Right lung (tissue), 5 donors: ENCODE measurements around the gene PDGFRA. TPM values are rescaled to one million over a fixed set of nuclear protein-coding genes. Genes with fewer than 3 reads are reported as not detected.
A peak's percentile ranks its signal among the peaks of the same experiment; 100 is the strongest.
"Not testable (repeated sequence)": the region's sequence is repeated elsewhere in the genome, so short reads cannot be mapped to it uniquely, and the experiment has no call there.

Experiments
- DNase-seq, 2 donors: peaks; one replicate each; pipeline ENCODE4 v3.0.0-alpha.2; 2013
- polyA plus RNA-seq, 5 donors: library from polyadenylated mRNA; unstranded; fragments of 120-200 nt; gene quantifications; one replicate each; pipeline versions ENCODE4 v1.2.1 to v1.2.3, GENCODE V29; 2013; ENCODE audit warnings: inconsistent platforms in 1 of 5, low replicate concordance in 1 of 5; ENCODE audit not compliant: insufficient read length in 5 of 5, insufficient read depth in 1 of 5

Gene PDGFRA
- polyA plus RNA-seq, 5 donors = 70.5 to 149 (median 125) TPM

DNA sequence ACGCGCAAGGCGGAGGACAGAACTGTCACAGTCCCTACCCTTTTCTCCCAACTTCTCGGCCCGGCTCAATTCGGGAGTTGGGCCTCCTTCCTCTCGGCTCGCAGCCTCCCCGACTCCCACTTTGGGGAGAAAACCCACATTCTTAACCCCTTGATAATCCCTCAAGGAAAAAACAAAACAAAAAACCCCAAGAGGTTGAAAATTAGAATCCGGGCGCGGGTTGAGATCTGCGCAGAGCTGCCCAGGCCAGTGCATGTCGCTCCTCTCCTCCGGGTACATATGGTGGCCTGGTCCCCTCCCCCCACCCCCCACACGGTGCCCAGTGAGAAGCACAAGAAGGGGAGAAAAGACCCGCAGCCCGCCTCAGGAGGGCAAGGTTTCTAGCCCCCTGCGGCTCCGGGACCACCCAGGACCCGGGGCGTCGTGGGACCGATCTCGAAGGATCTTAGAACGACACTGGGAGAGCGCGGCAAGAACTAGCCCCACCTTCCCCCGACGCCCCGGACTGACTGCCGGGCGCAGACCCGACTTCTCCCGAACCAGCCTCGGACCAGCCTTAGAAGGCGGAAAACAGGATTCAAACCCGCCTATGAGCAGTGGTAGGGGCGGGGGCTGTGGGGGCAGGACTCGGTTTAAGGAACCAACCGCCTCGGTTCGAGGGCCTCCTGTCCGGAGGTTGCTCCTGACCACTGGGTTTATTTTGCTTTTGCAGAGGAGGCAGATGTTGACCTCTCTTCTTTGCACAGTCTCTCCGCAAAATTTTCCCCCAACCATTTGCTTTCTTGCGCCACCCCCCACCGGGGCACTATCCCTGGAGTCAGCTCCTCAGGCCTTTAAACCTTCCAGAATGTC lies 2.5 kb upstream of the PDGFRA start:
- DNase-seq = peak; percentile 57 to 74

DNA sequence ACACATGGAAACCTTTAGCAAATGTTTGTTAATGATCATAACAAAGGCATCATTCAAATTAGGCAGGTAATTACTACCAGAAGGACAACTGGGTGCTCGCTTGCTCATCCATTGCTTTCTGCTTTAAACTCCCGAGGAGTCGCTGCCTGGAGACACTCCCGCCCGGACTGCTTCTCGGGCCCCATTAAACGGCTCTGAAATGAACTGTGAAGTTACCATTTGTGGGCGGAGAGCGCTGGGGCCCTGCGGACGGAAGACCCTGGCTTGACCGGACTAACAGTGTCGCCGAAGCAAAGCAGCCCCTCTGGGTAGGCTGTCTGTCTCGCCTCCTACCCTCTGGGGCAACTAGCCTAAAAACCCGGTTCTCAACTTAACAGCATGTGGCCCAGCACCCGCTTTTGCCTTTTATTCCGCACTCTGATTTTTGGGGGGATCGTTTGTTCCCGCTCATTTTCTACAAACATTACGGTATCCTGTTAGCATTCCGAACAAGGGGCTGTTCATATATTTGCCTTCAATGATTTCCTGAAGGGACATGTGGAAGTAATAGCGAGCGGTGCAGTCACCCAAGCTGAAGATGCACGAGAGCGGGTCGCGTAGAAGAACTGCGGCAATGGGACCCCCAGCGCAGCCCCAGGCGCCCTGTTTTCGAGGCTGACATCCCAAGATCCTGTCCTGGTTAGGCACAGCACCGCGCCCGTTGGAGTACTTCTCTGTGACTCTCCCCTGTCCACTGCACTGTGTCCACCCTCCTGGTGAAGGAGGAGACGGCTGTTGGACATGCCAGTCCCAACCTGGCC lies 1.6 kb upstream of the PDGFRA start:
- DNase-seq = peak; percentile 78 to 82

DNA sequence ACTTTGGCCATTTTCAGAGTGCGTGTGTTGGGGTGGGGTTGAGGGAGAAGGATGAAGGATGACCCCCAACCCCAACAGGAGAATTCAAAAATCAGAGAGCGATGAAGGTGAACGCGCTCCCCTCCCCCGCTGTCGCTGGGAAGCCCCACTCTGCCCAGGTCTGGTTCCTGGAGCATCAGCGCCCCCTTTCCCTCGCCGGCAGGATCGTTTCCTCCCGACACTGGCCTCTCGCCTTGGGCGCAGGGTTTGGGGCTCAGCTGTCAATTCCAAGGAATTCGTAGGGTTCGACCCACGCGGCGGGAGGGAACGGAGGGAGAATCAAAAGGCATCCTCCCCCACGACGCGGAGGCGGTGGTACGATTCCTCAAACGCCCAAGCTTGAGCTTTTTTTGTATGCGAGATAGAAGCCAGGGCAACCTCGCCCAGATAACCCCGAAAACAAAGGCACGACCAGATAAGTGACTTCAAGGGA lies 1.0 kb upstream of the PDGFRA start:
- peak; percentile 81 to 84 for DNase-seq

DNA sequence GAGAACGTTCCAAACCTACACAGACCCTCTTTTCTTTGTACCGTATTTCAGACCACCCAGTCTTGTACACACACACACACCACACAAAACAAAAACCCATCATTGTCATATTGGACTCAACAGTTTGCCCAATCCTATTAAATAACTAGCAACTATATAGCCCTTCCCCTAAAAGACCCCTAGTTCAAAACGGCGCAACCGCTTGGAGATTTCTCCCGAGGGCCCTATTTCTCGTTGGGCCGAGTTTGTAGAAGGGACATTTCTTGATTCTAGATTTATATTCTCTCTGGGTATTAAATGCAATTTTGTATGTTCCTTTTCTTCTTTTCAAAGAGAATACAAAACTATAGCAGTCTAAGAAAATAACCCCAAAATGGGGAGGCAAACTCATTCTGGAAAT lies 547 bp upstream of the PDGFRA start:
- no peak for DNase-seq

DNA sequence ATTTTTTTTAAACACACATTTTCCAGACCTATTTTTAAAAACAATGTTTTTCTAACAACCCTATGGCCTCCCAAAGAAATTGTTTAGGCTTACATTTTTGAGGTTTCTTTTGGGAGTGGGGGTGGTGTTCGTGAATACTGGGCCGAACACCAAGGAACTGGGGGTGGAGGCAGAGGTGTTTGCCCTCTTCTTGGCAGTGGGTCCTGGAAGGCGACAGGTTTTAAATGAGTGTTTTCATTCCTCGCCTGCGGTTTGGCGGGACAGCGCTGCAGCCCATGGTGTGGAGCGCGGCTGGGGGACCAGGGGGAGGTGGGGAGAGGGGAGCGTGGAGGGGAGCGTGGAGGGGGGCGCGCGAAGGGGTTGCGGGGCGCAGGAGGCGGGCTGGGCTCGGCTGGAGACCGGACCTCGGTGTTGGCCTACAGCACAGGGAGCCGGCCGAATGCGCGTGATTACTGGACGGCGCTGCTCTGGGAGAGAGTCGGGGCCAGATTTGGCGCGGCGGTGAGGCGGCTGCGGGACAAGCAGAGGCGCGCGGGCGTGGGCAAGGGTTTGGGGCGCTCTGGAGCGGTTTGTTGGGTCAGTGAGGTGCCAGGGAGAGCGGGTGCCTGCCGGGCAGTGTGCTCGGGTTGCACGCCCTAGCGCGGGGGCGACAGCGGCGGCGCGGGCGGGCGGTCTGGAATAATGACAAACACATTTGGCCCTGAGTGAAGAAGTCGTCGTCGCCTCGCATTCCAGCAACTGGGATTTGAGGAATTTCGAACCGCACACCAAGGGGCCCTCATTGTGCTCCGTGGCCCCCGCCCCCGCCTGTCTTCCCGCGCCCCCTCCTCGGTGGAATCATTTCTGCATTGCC lies 764 bp downstream of the PDGFRA start:
- DNase-seq = peak; percentile 7 to 16

DNA sequence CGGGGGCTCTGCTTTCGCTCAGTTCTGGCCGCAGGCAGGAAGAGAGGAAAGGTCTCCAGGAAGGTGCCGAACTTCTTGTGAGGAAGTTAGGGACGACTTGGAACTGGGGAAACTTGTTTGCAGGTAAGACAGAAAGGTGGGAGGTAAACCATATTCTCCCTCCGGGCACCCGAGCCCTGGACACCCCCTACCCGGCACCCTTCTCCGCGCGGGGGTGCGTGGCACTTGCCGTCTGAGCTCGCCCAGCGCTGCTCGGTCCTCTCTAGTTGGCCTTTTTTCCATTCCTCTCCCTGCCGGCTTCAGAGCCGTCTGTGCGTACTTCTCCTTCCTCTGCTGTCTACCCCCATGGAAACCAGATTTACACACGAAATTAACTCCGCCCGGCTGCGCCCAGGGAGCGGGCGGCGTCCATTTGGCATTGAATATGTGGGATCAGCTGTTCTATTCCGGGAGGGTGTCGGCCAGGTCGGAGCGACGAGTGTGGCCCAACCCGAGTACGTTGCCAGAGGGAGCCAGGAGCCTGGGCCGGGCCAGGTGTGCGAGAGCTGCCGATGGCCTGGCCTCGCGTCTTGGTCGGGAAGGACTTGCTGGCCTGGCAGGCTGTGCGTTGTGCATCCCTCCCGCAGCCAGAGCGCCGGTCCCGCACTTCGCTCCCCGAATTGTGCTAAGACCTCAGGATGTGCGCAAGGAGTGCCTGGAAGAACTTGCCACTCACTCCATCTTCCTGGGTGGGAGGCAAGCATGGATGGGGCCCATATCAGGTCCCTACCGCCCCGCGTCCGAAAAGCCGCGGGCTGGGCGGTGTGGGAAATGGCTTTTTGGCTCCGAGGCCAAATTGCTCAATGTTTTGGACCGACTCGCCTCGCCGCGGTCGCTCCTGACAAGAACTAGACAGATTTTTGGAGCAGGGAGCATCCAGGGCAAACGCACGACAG lies 1.7 kb downstream of the PDGFRA start:
- DNase-seq = peak; percentile 74 to 75

DNA sequence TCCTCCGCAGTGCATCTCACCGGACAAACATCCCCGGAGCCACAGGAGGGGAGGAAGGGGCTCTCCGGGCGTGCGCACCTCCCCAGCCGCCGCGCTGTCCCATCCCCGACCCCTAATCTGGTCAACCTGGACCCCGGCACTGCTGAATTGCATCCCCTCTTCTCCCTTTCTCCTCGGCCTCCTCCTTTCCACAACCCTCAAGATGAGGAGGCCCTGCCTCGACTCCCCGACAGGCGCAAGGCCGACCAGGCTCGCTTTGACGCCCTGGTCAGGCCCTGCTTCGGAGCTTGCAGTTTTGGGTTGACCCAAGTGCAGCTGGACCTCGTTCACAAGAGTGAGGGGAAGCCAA lies 2.3 kb downstream of the PDGFRA start:
- no peak for DNase-seq

DNA sequence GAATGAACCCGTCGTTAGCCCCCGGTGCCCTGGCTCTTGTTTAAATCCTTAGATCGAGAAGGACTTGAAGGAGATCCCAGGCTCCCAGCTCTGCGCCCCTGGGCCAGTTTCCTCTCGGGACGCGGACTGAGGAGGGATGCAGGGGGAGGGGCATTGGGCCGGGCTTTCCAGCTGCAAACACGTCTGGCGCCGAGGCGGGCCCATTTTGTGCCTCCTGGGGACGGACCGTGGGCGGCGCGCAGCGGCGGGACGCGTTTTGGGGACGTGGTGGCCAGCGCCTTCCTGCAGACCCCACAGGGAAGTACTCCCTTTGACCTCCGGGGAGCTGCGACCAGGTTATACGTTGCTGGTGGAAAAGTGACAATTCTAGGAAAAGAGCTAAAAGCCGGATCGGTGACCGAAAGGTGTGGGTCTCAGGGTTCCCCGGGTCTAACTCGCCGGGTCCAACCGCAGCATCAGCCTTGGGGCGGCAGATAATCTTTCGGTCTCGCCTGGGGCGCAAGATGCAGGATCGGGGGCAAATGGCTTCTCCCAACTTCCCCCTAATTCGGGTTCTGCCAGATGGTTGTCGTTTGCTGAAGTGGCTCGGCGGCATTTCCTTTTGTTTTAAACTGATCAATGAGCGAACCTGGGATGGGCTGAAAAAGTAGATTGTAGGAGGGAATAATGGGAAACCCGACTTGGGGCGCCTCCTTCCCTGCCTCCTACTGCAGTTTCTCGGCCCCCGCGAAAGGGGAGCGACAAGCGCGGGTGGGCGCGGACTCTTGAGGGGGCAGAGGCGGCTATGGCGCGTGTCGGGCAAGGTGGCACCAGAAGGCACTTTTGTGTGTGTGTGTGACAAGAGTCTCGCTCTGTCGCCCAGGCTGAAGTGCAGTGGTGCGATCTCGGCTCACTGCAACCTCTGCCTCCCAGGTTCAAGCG lies 2.9 kb downstream of the PDGFRA start:
- peak; percentile 70 for DNase-seq

DNA sequence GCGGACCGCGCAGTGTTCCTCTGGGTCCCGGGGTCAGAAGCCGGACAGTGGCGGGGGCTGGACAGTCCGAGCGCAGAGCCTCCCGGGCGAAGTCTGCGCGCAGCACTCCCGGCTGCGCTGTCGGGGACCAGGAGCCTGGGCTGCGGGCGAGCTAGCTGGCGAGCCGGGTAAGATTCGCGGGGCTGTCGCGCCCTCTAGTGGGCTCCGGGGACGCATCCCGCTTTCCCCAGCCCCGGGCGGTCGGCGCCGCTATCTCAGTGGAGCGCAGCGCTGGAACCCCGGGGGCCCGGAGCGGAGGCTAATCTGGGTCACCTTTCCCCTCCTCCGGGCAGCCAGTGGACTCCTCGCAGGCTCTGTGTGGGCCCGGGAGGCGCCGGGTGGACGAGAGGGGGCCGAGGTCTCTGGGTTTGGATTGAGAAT lies 4.2 kb downstream of the PDGFRA start:
- peak; percentile 84 to 85 for DNase-seq

DNA sequence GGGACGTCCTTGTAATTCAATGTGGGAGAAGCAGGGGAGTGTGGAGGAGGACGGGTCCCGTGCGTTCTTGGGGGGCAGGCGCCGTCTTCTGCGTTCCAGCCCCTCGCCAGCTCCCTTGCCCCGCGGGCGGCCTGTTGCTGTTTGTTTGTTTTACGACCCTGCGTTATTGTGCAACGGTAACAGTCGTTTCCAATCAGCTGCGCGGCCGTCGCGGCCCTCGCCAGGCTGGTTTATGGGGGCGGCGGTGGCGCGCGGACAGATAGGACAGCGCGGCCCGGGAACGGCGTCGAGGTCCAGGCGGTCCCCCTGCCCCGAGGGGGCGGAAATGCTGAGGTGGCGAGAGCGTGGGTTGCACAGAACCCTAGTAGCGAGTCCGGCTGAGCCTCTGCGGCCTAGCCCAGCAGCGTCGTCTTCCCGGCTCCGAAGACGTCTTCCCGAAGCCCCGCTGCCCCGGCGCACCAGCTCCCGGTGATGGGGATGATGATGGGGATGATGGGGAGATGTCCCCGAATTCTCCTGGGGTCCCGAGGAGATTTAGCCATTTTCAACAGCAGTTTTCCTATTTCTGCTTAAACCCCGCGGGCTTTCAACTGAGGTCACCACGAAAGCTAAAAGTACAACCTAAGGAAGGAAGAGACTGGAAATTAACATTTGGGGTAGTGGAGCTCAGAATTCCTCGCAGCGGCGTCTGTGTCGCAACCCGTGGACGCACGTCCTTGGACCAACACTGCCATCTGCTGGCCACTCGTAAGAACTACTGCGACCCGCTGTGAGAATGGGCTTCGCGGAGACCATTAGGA lies 4.8 kb downstream of the PDGFRA start:
- peak; percentile 74 to 83 for DNase-seq

DNA sequence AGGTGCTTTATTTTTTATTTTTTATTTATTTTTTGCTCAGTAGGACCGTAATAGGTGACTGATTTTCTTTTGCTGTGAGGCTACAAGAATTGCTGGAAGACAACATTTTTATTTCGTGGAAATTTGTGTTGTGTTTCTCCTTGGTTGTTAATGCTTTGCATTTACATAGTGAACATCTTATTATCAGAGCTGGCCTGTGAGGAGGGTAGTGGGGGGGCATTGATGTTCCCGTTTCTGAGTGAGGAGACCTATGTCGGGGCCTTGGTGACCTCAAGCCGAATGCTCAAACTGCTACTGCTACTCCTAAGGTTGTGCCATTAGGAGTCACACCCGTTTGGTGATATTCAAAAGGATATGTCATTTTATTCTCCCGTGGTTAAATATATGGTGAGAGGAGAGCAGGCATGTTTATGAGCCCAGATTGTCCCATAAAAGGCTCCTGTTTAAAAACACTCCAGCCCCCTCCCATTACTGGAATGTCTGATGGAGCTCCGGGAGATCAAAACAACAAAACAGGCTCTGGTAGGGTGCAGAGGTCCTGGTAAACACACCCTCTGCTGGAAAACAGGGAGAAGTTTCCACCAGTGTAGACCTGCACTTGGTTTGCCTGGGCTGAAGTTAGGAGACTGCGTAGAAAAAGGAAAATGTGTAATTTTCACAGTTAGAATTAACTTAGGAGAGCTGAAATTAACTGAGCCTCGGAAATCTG lies 5.6 kb downstream of the PDGFRA start:
- DNase-seq = no peak

DNA sequence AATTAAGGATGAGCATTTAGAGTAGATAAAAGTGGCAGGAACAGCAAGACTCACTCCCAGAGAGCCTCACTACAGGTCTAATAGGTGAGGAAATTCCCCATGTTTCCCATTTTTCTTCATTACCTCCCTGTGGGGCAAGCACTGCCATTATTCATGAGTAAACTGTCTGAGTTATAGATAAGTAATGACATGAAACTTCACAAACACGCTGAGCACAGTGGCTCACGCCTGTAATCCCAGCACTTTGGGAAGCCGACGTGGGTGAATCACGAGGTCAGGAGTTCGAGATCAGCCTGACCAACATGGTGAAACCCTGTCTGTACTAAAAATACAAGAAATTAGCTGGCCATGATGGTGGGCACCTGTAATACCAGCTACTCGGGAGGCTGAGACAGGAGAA lies 7.2 kb downstream of the PDGFRA start:
- not testable (repeated sequence) for DNase-seq

DNA sequence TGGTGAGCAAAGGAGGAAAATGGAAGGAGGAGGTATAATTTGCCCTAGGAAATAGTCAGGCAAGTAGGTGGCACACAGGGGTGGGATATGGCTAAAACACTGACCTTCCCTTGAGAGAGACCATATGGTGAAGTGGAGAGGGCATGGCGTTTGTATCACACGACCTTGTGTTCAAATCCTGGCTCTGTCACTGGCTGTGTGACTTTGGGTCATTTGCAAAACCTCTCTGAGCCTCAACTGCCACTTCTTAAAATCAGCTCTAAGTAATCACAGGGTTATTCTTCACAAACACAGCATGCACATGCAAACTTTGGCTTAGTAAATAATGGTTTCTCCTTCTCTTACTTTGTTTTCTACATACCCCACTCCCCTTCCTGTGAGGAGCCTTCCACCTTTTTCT lies 8.7 kb downstream of the PDGFRA start:
- DNase-seq = no peak

DNA sequence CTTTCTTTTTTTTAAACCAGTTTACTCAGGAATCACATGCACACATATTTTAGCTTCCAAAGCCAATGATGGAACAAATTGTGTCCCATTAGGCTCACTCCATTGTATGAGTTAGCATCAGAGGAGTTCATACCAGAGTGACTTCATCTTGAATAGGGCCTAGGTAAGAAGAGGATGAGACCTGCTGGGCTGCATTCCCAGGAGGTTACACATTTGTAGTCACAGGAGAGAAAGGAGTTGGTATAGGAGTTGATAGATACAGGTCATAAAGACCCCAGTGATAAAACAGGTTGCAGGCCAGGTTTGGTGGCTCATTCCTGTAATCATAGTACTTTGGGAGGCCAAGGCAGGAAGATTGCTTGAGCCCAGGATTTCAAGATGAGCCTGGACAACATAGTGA lies 9.3 kb downstream of the PDGFRA start:
- no peak for DNase-seq

DNA sequence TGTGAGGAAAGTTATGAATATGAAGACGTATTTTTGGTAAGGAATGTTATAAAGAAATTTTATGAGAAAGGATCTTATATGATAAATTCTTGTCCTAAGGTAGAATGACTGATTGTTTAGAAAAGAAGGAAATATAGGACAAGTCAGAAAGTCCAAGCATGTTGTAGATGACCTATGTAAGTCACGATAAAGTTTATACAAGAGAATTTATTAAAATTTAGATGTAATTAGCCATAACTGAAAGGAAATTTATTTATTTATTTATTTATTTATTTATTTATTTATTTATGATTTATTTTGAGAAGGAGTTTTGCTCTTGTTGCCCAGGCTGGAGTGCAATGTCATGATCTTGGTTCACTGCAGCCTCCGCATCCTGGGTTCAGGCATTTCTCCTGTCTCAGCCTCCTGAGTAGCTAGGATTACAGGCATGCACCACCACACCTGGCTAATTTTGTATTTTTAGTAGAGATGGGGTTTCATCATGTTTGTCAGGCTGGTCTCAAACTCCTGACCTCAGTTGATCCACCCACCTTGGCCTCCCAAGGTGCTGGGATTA lies 12.3 kb downstream of the PDGFRA start:
- DNase-seq = not testable (repeated sequence)

DNA sequence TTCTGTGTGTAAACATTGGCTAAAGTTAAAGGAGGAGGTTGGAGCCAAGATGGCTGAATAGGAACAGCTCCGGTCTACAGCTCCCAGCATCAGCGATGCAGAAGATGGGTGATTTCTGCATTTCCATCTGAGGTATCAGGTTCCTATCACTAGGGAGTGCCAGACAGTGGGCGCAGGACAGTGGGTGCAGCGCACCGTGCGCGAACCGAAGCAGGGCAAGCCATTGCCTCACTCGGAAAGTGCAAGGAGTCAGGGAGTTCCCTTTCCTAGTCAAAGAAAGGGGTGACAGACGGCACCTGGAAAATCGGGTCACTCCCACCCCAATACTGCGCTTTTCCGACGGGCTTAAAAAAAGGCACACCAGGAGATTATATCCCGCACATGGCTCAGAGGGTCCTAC lies 14.4 kb downstream of the PDGFRA start:
- DNase-seq = not testable (repeated sequence)

DNA sequence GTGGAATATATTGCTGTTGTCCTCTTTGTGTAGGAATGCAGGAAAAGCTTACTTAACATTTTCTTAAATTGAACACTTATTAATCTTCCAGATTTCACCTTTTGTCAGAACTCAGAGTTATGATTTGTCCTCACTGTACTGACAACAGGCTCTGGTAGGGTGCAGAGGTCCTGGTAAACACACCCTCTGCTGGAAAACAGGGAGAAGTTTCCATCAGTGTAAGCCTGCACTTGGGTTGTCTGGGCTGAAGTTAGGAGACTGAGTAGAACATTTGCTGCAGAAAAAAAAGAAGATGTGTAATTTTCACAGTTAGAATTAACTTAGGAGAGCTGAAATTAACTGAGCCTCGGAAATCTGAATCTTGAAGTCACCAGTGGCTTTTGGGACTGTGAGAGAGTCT lies 23.2 kb downstream of the PDGFRA start:
- not testable (repeated sequence) for DNase-seq
